H9 (cell line): Measurements from ENCODE around the gene EPC2. TPM values are rescaled to one million over a fixed set of nuclear protein-coding genes. Genes with fewer than 3 reads are reported as not detected.

Experiments
- DNase-seq: peaks from one replicate; pipeline ENCODE4 v3.0.0-alpha.2; 2017
- H2AFZ ChIP-seq: one replicate; pipeline ENCODE4 v1.6.1; 2013; ENCODE audit warnings: mild to moderate bottlenecking, low read length, control low read depth, moderate library complexity
- H2AK5ac ChIP-seq: 2 replicates; pipeline ENCODE4 v1.6.1; 2013; ENCODE audit warnings: low read length, control low read depth, mixed read lengths; ENCODE audit not compliant: insufficient read length
- H2BK120ac ChIP-seq: one replicate; pipeline ENCODE4 v1.6.1; 2013; ENCODE audit warnings: low read depth, mild to moderate bottlenecking, low read length, control low read depth, inconsistent platforms; ENCODE audit not compliant: poor library complexity, severe bottlenecking
- H2BK12ac ChIP-seq: 2 replicates; pipeline ENCODE4 v1.6.1; 2013; ENCODE audit warnings: low read length, control low read depth, mixed read lengths, low read depth; ENCODE audit not compliant: insufficient read length
- H2BK15ac ChIP-seq: 2 replicates; pipeline ENCODE4 v1.6.1; 2013; ENCODE audit warnings: low read depth, low read length, control low read depth
- H2BK20ac ChIP-seq: one replicate; pipeline ENCODE4 v1.6.1; 2013; ENCODE audit warnings: low read depth, mild to moderate bottlenecking, low read length, control low read depth, inconsistent platforms; ENCODE audit not compliant: poor library complexity, severe bottlenecking
- H2BK5ac ChIP-seq: 2 replicates; pipeline ENCODE4 v1.6.1; 2013; ENCODE audit warnings: low read length, control low read depth, mixed read lengths; ENCODE audit not compliant: insufficient read length
- H3K14ac ChIP-seq: 2 replicates; pipeline ENCODE4 v1.6.1; 2013; ENCODE audit warnings: low read length, control low read depth; ENCODE audit not compliant: insufficient read depth
- H3K18ac ChIP-seq: 2 replicates; pipeline ENCODE4 v1.6.1; 2013; ENCODE audit warnings: low read depth, mild to moderate bottlenecking, mixed read lengths, low read length, control low read depth; ENCODE audit not compliant: insufficient read length
- H3K23ac ChIP-seq: 2 replicates; pipeline ENCODE4 v1.6.1; 2013; ENCODE audit warnings: low read length, control low read depth, mixed read lengths, low read depth; ENCODE audit not compliant: insufficient read length
- H3K23me2 ChIP-seq: 2 replicates; pipeline ENCODE4 v1.6.1; 2013; ENCODE audit warnings: low read depth, mild to moderate bottlenecking, mixed read lengths, low read length, control low read depth; ENCODE audit not compliant: insufficient read length, poor library complexity, severe bottlenecking
- H3K27ac ChIP-seq: 2 replicates; pipeline ENCODE4 v1.5.1; 2013; ENCODE audit warnings: low read length, control low read depth, mixed read lengths, low read depth; ENCODE audit not compliant: insufficient read length
- H3K27me3 ChIP-seq: 2 replicates; pipeline ENCODE4 v1.6.1; 2013; ENCODE audit warnings: low read length, control low read depth, inconsistent platforms; ENCODE audit not compliant: insufficient read depth
- H3K4ac ChIP-seq: 2 replicates; pipeline ENCODE4 v1.6.1; 2013; ENCODE audit warnings: low read depth, mild to moderate bottlenecking, control low read depth, inconsistent platforms, low read length, moderate library complexity
- H3K4me1 ChIP-seq: 2 replicates; pipeline ENCODE4 v1.6.1; 2013; ENCODE audit warnings: low read length, control low read depth, inconsistent platforms; ENCODE audit not compliant: insufficient read depth
- H3K4me2 ChIP-seq: 2 replicates; pipeline ENCODE4 v1.6.1; 2013; ENCODE audit warnings: low read length, control low read depth, mixed read lengths; ENCODE audit not compliant: insufficient read length, insufficient read depth
- H3K56ac ChIP-seq: 2 replicates; pipeline ENCODE4 v1.6.1; 2013; ENCODE audit warnings: low read depth, mild to moderate bottlenecking, mixed read lengths, low read length, control low read depth; ENCODE audit not compliant: insufficient read length
- H3K79me1 ChIP-seq: 2 replicates; pipeline ENCODE4 v1.6.1; 2013; ENCODE audit warnings: low read depth, mild to moderate bottlenecking, moderate library complexity, low read length, control low read depth, inconsistent platforms; ENCODE audit not compliant: insufficient read depth, poor library complexity, severe bottlenecking
- H3K79me2 ChIP-seq: 2 replicates; pipeline ENCODE4 v1.6.1; 2013; ENCODE audit warnings: low read length, control low read depth, inconsistent platforms; ENCODE audit not compliant: insufficient read depth
- H3K9ac ChIP-seq: 2 replicates; pipeline ENCODE4 v1.6.1; 2013; ENCODE audit warnings: low read length, control low read depth, mixed read lengths; ENCODE audit not compliant: insufficient read length; ENCODE audit errors: extremely low read depth
- H3K9me3 ChIP-seq: one replicate; pipeline ENCODE4 v1.6.1; 2013; ENCODE audit warnings: low read depth, low read length, inconsistent platforms; ENCODE audit not compliant: control insufficient read depth
- H3T11ph ChIP-seq: one replicate; pipeline ENCODE4 v1.6.1; 2013; ENCODE audit warnings: mild to moderate bottlenecking, low read length, control low read depth, inconsistent platforms
- H4K20me1 ChIP-seq: one replicate; pipeline ENCODE4 v1.6.1; 2013; ENCODE audit not compliant: control insufficient read depth, insufficient read length, insufficient read depth
- H4K5ac ChIP-seq: 2 replicates; pipeline ENCODE4 v1.6.1; 2013; ENCODE audit warnings: low read depth, mild to moderate bottlenecking, mixed read lengths, low read length, control low read depth; ENCODE audit not compliant: insufficient read length
- H4K8ac ChIP-seq: replicated peaks from 2 replicates; pipeline ENCODE4 v1.6.1; 2013; ENCODE audit warnings: low read length, control low read depth, mixed read lengths, low read depth; ENCODE audit not compliant: insufficient read length
- H4K91ac ChIP-seq: 2 replicates; pipeline ENCODE4 v1.6.1; 2013; ENCODE audit warnings: low read depth, mild to moderate bottlenecking, moderate library complexity, mixed read lengths, low read length, control low read depth; ENCODE audit not compliant: insufficient read length
- H3K27ac Mint-ChIP-seq, 3 experiments: 2 replicates in 2 of 3; 3 replicates in 1 of 3; pipeline ENCODE4 v1.8.0; 2020 to 2021; ENCODE audit warnings: mixed read lengths in 3 of 3, mild to moderate bottlenecking in 1 of 3, moderate library complexity in 1 of 3
- H3K27me3 Mint-ChIP-seq: 2 replicates; pipeline ENCODE4 v1.8.0; 2021; ENCODE audit warnings: low read depth, mild to moderate bottlenecking, moderate library complexity, mixed read lengths
- H3K36me3 Mint-ChIP-seq, 3 experiments: 2 replicates in 2 of 3; 3 replicates in 1 of 3; pipeline ENCODE4 v1.8.0; 2020 to 2021; ENCODE audit warnings: low read depth in 3 of 3, mixed read lengths in 3 of 3; ENCODE audit not compliant: insufficient read depth in 1 of 3
- H3K4me1 Mint-ChIP-seq, 2 experiments: 2 replicates each; pipeline ENCODE4 v1.8.0; 2020; ENCODE audit warnings: mixed read lengths in 2 of 2
- H3K4me3 Mint-ChIP-seq, 2 experiments: 2 replicates in 1 of 2; 3 replicates in 1 of 2; pipeline ENCODE4 v1.8.0; 2020 to 2021; ENCODE audit warnings: mild to moderate bottlenecking in 2 of 2, mixed read lengths in 2 of 2, moderate library complexity in 1 of 2
- H3K9me3 Mint-ChIP-seq, 2 experiments: 2 replicates in 1 of 2; 3 replicates in 1 of 2; pipeline ENCODE4 v1.8.0; 2020; ENCODE audit warnings: mild to moderate bottlenecking in 2 of 2, mixed read lengths in 2 of 2, moderate library complexity in 1 of 2
- WGBS: extraction: QIAGEN DNeasy Blood & Tissue Kit; methylation state at CpG from one replicate; pipeline ENCODE4 v1.1.7; 2013; ENCODE audit warnings: missing lambda C conversion rate, low lambda C conversion rate, mixed read lengths; ENCODE audit not compliant: insufficient read length; ENCODE audit errors: extremely low coverage; 5-methylcytosine and 5-hydroxymethylcytosine counted together
- total RNA-seq: library from RNA; stranded (reverse); gene quantifications from 2 replicates; pipeline ENCODE4 v1.2.1, GENCODE V29; 2021
- TF ChIP-seq, protein P1 (sequence below): fragments of 200-600 bp; sonication (generic); conservative IDR thresholded peaks from 3 replicates; pipeline ENCODE4 v1.8.0; 2021; ENCODE audit warnings: antibody characterized with exemption, mild to moderate bottlenecking

The EPC2 gene
- total RNA-seq, 1 experiment from 2014 or later = 31.3 TPM

DNA sequence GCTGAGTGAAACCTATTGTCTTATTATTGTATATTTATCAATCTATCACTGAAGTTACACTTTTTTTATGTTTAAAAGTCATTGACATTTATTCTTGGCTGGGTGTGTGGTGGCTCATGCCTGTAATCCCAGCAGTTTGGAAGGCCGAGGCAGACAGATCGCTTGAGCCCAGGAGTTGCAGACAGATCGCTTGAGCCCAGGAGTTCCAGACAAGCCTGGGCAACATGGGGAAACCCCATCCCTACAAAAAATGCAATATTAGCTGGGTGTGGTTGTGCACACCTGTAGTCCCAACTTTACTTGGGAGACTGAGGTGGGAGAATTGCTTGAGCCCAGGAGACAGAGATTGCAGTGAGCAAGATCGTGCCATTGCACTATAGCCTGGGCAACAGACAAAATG, 97.8 kb downstream of the EPC2 start:
- no peak overlapping the region for H2BK15ac ChIP-seq
- H3K4me2 ChIP-seq = no peak overlapping the region
- H4K8ac ChIP-seq = no peak overlapping the region
- H3K4ac ChIP-seq = no peak overlapping the region
- Mint-ChIP-seq H3K27me3 (no peaks in the 10 kb centered on the region), H3K9me3 (no peaks in the 10 kb centered on the region), H3K4me1 (peaks cover 32 to 43% of the 10 kb centered on the region in 2 experiments), H3K36me3 (peaks cover 0 to 1% (median 0%) of the 10 kb centered on the region in 3 experiments; a peak in 1 of 7 replicates), H3K27ac (peak overlapping the region in 1 of 3 experiments; percentile 33; a peak in 1 of 7 replicates), H3K4me3 (no peak overlapping the region)
- H3K27me3 ChIP-seq = no peaks in the 10 kb centered on the region
- no peak overlapping the region for H3K23ac ChIP-seq
- TF ChIP-seq, protein P1, sequence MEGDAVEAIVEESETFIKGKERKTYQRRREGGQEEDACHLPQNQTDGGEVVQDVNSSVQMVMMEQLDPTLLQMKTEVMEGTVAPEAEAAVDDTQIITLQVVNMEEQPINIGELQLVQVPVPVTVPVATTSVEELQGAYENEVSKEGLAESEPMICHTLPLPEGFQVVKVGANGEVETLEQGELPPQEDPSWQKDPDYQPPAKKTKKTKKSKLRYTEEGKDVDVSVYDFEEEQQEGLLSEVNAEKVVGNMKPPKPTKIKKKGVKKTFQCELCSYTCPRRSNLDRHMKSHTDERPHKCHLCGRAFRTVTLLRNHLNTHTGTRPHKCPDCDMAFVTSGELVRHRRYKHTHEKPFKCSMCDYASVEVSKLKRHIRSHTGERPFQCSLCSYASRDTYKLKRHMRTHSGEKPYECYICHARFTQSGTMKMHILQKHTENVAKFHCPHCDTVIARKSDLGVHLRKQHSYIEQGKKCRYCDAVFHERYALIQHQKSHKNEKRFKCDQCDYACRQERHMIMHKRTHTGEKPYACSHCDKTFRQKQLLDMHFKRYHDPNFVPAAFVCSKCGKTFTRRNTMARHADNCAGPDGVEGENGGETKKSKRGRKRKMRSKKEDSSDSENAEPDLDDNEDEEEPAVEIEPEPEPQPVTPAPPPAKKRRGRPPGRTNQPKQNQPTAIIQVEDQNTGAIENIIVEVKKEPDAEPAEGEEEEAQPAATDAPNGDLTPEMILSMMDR = no peak
- no peak overlapping the region for H2BK12ac ChIP-seq
- WGBS = no CpG with 5 or more reads among the region's 4 CpGs
- H3K56ac ChIP-seq = no peak overlapping the region
- H4K5ac ChIP-seq = no peak overlapping the region
- no peak overlapping the region for H3K18ac ChIP-seq
- no peaks in the 10 kb centered on the region for H3K9me3 ChIP-seq
- peaks cover 6% of the 10 kb centered on the region for H3K79me1 ChIP-seq
- H3K23me2 ChIP-seq = no peaks in the 10 kb centered on the region
- no peak for DNase-seq
- H3T11ph ChIP-seq = no peak overlapping the region
- H2BK20ac ChIP-seq = no peak overlapping the region
- H3K79me2 ChIP-seq = 0 out of 2 replicates have a peak, but pooled peaks cover 2% of the 10 kb centered on the region
- H3K9ac ChIP-seq = no peak overlapping the region
- H2BK5ac ChIP-seq = no peak overlapping the region
- H3K4me1 ChIP-seq = no peaks in the 10 kb centered on the region; the same call in 1 of the 2 replicates
- no peak overlapping the region for H2BK120ac ChIP-seq
- no peak overlapping the region for H3K14ac ChIP-seq
- no peak overlapping the region for H2AFZ ChIP-seq
- H4K20me1 ChIP-seq = no peaks in the 10 kb centered on the region
- no peak overlapping the region for H4K91ac ChIP-seq
- H2AK5ac ChIP-seq = no peak overlapping the region
- H3K27ac ChIP-seq = no peak overlapping the region
